Caco-2 (cell line): Measurements from ENCODE around the gene SUPT3H. TPM values are rescaled to one million over a fixed set of nuclear protein-coding genes. Genes with fewer than 3 reads are reported as not detected.

Experiments used
- BruUV-seq: library from RNA; stranded (reverse); fragments of 400-500 nt; replicated peaks from 2 replicates; lab custom pipeline; 2021; lab: Mats Ljungman, UMichigan
- CTCF ChIA-PET: fragments of 300-600 bp; sonication (Branson Sonifier 250); formaldehyde crosslinking; loops from one replicate; lab custom pipeline; 2022; ENCODE audit warnings: antibody characterized with exemption; lab: Charles Lee
- POLR2A ChIA-PET: fragments of 300-600 bp; sonication (Branson Sonifier 250); formaldehyde crosslinking; loops from one replicate; lab custom pipeline; 2022; ENCODE audit warnings: antibody characterized with exemption; lab: Charles Lee
- DNase-seq, 2 experiments: peaks; one replicate each; pipeline versions ENCODE4 v3.0.0 to v3.0.0-alpha.2; 2020 to 2022
- H3K27me3 ChIP-seq: replicated peaks from 2 replicates; pipeline ENCODE4 v1.6.0; 2011; ENCODE audit warnings: low read length; ENCODE audit not compliant: control insufficient read depth, insufficient read depth
- H3K36me3 ChIP-seq: 2 replicates; pipeline ENCODE4 v1.5.1; 2011; ENCODE audit warnings: low read length; ENCODE audit not compliant: control insufficient read depth, insufficient read depth
- H3K4me1 ChIP-seq: fragments of 250-450 bp; sonication (Bioruptor Pico); 2 replicates; pipeline ENCODE4 v1.5.1; 2020; ENCODE audit warnings: mild to moderate bottlenecking
- H3K4me3 ChIP-seq: 2 replicates; pipeline ENCODE4 v1.5.1; 2011; ENCODE audit warnings: low read depth, mild to moderate bottlenecking, control low read depth, low read length
- H3K9me3 ChIP-seq: fragments of 250-450 bp; sonication (Bioruptor Pico); 2 replicates; pipeline ENCODE4 v1.5.1; 2020; ENCODE audit warnings: mild to moderate bottlenecking, moderate library complexity
- H3K27ac Mint-ChIP-seq: one replicate; pipeline ENCODE4 v1.8.0; 2022; ENCODE audit warnings: mixed read lengths; ENCODE audit not compliant: unreplicated experiment
- H3K27me3 Mint-ChIP-seq: one replicate; pipeline ENCODE4 v1.8.0; 2022; ENCODE audit warnings: mixed read lengths; ENCODE audit not compliant: insufficient read depth, unreplicated experiment
- H3K36me3 Mint-ChIP-seq: one replicate; pipeline ENCODE4 v1.8.0; 2022; ENCODE audit warnings: mild to moderate bottlenecking, mixed read lengths; ENCODE audit not compliant: insufficient read depth, unreplicated experiment
- H3K4me1 Mint-ChIP-seq: one replicate; pipeline ENCODE4 v1.8.0; 2022; ENCODE audit warnings: low read depth, mixed read lengths; ENCODE audit not compliant: unreplicated experiment
- H3K4me3 Mint-ChIP-seq: one replicate; pipeline ENCODE4 v1.8.0; 2022; ENCODE audit warnings: mild to moderate bottlenecking, moderate library complexity, mixed read lengths; ENCODE audit not compliant: unreplicated experiment
- H3K9me3 Mint-ChIP-seq: one replicate; pipeline ENCODE4 v1.8.0; 2022; ENCODE audit warnings: mixed read lengths; ENCODE audit not compliant: unreplicated experiment
- intact Hi-C: fragments of 100-400 bp; cut with micrococcal nuclease; formaldehyde crosslinking; loops from one replicate; pipeline ENCODE4 v1.10.0; 2022; ENCODE audit not compliant: unreplicated experiment
- total RNA-seq: library from RNA; stranded (reverse); gene quantifications from 2 replicates; pipeline ENCODE4 v1.2.3, GENCODE V29; 2022
- TF ChIP-seq, protein P1 (sequence below), 2 experiments: fragments of 200-600 bp in 1 of 2; IDR thresholded peaks; 1 replicate in 1 of 2; 2 replicates in 1 of 2; pipeline versions ENCODE4 v1.5.1 to v1.8.0; 2011 to 2022; ENCODE audit warnings: antibody characterized with exemption in 1 of 2, control low read depth in 1 of 2, inconsistent platforms in 1 of 2, low read depth in 1 of 2, low read length in 1 of 2, mild to moderate bottlenecking in 1 of 2, moderate library complexity in 1 of 2; ENCODE audit not compliant: insufficient read depth in 1 of 2, severe bottlenecking in 1 of 2, unreplicated experiment in 1 of 2

Gene SUPT3H
- total RNA-seq, 1 experiment from 2014 or later, result 13.2 TPM

DNA sequence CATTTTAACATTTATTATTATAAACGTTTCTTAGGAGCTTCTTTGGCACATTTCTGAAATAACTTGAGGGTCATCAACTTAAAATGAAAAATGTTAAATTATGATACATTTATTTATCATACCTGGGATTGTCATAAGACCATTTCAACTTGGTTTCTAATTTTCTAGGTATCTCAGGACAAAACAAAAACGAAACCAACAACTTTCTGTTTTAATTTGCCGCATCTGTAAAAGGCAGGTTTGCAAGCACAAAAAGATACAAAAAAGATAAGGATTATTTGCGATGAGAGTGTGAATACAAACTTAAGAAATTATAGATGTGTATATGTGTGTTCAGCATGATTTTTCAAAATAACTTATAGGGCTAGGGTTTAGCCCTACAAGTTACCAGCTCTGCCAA, 444.6 kb downstream of the SUPT3H start:
- Mint-ChIP-seq H3K9me3 (no peaks in the 10 kb centered on the region), H3K27me3 (no peaks in the 10 kb centered on the region), H3K36me3 (no peaks in the 10 kb centered on the region), H3K4me1 (no peaks in the 10 kb centered on the region), H3K27ac (no peak overlapping the region), H3K4me3 (no peak overlapping the region)
- CTCF ChIA-PET, result no interaction called here
- no peak for DNase-seq
- intact Hi-C loops, result no loop called here
- H3K4me1 ChIP-seq, result no peaks in the 10 kb centered on the region
- no peaks in the 10 kb centered on the region for H3K36me3 ChIP-seq
- no peaks in the 10 kb centered on the region for H3K27me3 ChIP-seq
- no TSS peak for BruUV-seq
- POLR2A ChIA-PET, result no interaction called here
- H3K9me3 ChIP-seq, result no peaks in the 10 kb centered on the region
- TF ChIP-seq, protein P1, sequence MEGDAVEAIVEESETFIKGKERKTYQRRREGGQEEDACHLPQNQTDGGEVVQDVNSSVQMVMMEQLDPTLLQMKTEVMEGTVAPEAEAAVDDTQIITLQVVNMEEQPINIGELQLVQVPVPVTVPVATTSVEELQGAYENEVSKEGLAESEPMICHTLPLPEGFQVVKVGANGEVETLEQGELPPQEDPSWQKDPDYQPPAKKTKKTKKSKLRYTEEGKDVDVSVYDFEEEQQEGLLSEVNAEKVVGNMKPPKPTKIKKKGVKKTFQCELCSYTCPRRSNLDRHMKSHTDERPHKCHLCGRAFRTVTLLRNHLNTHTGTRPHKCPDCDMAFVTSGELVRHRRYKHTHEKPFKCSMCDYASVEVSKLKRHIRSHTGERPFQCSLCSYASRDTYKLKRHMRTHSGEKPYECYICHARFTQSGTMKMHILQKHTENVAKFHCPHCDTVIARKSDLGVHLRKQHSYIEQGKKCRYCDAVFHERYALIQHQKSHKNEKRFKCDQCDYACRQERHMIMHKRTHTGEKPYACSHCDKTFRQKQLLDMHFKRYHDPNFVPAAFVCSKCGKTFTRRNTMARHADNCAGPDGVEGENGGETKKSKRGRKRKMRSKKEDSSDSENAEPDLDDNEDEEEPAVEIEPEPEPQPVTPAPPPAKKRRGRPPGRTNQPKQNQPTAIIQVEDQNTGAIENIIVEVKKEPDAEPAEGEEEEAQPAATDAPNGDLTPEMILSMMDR (IDR thresholded peaks at IDR 0.05; ENCODE audit: insufficient read depth in 1 of 2, low read depth in 1 of 2, low read length in 1 of 2, severe bottlenecking in 1 of 2, unreplicated experiment in 1 of 2), result no peak
- H3K4me3 ChIP-seq, result no peak overlapping the region

DNA sequence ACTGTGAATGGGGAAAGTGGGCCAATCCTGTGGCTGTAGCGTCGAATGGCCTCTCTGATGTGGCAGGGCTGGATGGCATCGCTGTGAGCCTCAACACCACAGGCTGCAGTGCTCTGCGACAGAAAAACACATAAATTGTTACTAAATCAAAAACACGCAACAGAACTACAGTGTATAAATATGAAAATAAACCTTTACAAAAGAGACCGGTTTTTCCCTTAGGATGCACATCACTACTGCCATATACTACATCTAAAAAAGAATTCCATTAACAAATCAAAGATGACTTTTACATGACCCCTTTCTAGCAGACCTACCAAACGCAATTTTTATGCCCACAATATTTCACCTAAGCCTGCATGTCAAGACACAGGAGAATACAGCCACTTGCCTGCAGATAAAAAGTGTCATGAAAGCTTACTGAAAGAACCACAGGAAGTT, 445.1 kb downstream of the SUPT3H start:
- no TSS peak for BruUV-seq
- H3K36me3 Mint-ChIP-seq, result no peaks in the 10 kb centered on the region
- no peaks in the 10 kb centered on the region for H3K9me3 Mint-ChIP-seq
- POLR2A ChIA-PET, result no interaction called here
- TF ChIP-seq, protein P1 (IDR thresholded peaks at IDR 0.05; ENCODE audit: insufficient read depth in 1 of 2, low read depth in 1 of 2, low read length in 1 of 2, severe bottlenecking in 1 of 2, unreplicated experiment in 1 of 2), result no peak
- DNase-seq, result no peak
- CTCF ChIA-PET, result no interaction called here
- H3K27me3 Mint-ChIP-seq, result no peaks in the 10 kb centered on the region
- no peak overlapping the region for H3K27ac Mint-ChIP-seq
- H3K9me3 ChIP-seq, result no peaks in the 10 kb centered on the region
- no peaks in the 10 kb centered on the region for H3K36me3 ChIP-seq
- intact Hi-C loops, result no loop called here
- H3K27me3 ChIP-seq, result no peaks in the 10 kb centered on the region
- H3K4me1 ChIP-seq, result no peaks in the 10 kb centered on the region
- H3K4me3 ChIP-seq, result no peak overlapping the region
- no peak overlapping the region for H3K4me3 Mint-ChIP-seq
- H3K4me1 Mint-ChIP-seq, result no peaks in the 10 kb centered on the region

DNA sequence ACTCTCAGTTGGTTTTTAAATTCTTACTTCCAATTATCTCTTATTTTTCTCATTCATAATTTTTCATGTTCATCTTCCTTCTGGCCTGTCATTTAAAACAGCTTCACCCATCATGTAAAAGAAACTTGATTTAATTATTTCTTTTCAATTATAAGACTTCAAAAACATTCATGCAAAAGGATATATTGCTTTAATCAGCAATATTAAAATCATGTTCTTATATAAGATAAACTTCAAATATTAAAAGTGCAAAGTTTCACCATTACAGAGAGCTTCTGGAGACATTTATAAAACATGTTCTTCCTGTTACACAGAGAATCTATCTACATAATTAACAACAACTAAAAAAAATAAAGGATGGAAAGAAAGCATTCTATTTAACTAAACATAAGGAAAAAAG, 446.3 kb downstream of the SUPT3H start:
- H3K4me3 ChIP-seq, result no peak overlapping the region
- Mint-ChIP-seq H3K4me3 (no peak overlapping the region), H3K27me3 (no peaks in the 10 kb centered on the region), H3K27ac (no peak overlapping the region), H3K9me3 (no peaks in the 10 kb centered on the region), H3K4me1 (no peaks in the 10 kb centered on the region), H3K36me3 (no peaks in the 10 kb centered on the region)
- intact Hi-C loops, result no loop called here
- no peaks in the 10 kb centered on the region for H3K27me3 ChIP-seq
- no TSS peak for BruUV-seq
- no peaks in the 10 kb centered on the region for H3K9me3 ChIP-seq
- ChIA-PET POLR2A (no interaction called here), CTCF (no interaction called here)
- H3K36me3 ChIP-seq, result no peaks in the 10 kb centered on the region
- TF ChIP-seq, protein P1 (IDR thresholded peaks at IDR 0.05; ENCODE audit: insufficient read depth in 1 of 2, low read depth in 1 of 2, low read length in 1 of 2, severe bottlenecking in 1 of 2, unreplicated experiment in 1 of 2), result no peak
- no peaks in the 10 kb centered on the region for H3K4me1 ChIP-seq
- DNase-seq, result no peak
